ENCODE measurements around the gene PPP1R14C. TPM values are rescaled to one million over a fixed set of nuclear protein-coding genes. Genes with fewer than 3 reads are reported as not detected.

The PPP1R14C gene
- total RNA-seq, 1 donor from 2014 or later, result 61.3 TPM

DNA sequence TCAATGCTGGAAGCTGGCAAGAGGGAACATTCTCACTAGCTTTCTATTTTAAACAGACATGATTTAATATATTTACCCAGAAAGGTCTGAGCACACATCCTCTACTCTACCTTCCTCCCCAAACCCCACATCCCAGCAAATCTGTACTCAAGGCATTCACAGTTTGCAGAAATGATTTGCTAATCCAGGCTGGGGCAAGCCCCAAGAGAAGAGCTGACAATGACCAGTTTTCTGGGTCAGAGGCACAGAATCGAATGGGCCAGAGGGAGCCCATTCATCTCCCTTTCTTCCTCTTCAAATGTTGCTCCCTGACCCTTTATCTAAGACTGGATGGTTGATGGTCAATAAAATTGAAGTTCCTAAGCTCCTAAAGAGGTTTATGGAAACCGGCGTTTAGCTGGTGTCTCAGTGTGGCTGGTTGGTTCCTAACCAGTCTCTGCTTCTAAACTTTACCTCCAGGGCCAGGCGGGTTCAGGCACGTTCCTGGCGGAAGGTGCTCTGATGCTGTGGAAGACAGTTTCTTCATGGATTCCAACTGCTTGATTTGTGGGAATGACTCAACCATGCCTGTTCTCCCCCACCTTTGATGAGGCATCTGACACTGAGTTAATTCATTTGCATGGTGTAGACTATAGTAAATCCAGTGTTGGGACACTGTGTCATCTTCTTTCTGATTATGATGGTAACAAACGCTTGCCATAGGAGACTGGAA is 129.6 kb downstream of the PPP1R14C start:
- DNase-seq, result no peak

DNA sequence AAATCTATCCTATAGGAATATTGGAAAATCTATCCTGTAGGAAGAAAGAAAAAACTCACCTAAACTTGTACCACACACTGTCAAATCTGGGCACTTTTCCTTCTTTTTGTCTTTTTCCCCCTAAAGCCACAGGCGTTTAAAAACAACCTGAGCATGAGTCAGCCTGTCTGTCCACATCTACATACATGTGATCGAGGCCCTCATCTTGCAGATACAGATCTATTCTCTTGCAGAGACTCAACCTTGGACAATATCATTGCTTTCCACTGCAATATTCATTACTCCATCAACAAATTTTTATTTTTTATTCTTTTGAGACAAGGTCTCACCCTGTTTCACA is 130.1 kb downstream of the PPP1R14C start:
- DNase-seq, result no peak

DNA sequence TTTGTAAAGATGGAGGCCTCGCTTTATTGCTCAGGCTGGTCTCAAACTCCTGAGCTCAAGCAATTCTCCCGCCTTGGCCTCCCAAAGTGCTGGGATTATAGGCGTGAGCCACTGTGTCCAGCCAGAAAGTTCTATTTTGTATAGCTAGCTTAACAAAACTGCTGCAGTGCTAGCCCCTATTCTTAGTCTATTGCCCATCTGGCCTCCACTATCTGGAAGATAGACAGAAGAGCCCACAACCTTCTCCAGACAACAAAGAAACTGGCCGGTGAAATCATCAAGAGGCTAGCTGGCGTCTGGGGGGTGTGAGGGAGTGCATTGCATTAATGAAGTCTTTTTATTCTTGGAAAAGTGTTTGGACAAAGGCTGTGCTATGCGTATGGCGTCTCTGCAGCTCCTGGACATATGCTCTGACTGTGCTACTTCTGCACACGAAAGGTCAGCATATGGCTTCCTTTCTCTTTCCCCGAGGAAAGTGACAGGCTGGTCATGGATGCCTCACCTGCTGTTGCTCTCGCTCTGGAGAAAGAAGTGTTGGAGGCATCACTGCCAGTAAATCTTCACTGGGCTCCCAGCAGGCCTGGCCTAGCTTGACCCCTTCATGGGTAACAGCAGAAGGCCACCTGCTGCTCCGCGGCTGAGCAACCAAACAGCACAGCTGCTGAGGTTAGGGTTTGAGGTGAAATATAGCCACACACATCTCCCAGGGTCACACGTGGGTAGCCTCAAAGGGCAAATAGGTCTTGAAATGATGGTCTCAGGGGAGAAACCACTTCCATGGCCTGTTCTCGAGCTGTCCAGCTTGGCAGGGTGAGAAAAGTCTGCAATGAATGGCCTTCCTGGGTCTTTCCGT is 130.8 kb downstream of the PPP1R14C start:
- DNase-seq, result no peak

DNA sequence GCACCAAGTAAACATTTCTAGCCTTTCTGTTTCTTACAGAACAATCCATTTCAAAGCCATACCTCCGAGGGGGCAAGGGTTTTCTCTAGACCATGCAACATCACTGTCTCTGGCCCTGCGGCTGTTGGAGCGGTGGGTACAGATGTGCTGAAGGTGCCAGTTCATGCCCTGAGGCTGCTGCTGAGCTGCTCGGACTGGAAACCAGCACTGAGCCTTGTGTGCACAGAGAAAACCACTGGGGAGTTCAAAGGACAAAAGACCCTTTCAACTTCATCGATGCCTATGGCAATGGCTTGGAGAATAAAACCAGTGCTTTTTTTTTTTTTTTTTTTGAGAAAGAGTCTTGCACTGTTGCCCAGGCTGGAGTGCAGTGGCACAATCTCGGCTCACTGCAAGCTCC is 132.6 kb downstream of the PPP1R14C start:
- DNase-seq, result no peak

DNA sequence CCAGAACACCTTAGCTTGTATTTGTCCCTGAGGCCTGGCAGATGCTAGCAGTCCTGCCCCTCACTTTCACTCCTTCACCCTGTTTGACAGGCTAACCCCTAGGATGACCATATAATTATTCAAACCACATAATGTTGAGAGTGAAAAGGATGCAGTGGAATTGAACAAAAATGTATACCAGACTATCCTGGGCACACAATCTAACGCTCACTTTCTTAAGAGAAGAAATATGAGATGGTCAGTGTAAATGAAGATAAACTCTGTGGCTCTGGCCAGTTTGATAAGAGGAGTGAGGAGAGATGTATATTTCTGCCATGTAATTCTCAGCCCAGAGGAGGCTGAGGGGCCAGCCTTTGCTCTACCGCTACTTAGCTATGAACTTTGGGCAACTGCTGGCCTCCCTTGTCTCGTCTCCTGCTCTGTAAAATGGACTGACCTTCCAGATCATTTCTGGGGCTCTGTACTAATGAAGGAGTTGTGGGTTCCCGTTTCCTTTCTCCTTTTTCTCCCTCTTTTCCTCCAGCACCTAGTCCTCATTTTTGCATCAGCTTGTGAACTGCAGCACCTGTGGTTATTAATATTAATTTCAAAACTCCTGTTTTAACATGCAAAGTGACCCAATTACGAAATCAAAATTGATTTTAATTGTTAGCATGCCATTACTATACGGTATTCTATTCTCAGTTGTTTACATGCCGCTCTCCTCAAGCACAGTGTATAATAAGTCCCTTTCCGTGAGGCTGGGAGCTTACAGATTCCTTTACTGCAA is 133.5 kb downstream of the PPP1R14C start:
- no peak for DNase-seq

DNA sequence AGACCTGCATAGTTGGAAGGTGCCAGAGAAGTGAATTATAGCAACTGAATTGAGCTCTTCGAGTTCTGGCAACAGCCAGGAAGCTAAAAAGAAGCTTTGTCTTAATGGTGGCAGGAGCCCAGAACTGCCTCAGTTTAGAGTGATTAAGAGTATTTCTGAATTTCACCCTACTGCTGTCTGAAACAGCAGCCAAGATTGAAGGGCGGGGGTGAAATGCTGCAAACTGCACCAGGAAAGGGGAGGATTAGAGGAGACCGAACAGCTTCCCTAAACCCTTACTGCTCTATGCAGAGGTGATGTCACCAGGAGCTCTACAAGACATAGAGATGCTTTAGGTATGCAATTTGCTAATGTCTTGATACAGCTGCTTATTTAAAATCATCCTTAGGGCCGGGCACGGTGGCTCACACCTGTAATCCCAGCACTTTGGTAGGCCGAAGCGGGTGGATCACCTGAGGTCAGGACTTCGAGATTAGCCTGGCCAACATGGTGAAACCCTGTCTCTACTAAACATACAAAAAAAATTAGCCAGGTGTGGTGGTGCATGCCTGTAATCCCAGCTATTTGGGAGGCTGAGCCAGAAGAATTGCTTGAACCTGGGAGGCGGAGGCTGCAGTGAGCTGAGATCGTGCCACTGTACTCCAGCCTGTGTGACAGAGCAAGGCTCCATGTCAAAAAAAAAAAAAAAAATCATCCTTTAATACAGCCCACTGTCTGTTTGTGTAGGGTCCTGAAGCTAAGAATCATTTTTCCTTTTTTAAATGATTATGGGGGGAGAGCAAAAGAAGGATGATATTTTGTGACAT is 134.3 kb downstream of the PPP1R14C start:
- peak; percentile 17 for DNase-seq

DNA sequence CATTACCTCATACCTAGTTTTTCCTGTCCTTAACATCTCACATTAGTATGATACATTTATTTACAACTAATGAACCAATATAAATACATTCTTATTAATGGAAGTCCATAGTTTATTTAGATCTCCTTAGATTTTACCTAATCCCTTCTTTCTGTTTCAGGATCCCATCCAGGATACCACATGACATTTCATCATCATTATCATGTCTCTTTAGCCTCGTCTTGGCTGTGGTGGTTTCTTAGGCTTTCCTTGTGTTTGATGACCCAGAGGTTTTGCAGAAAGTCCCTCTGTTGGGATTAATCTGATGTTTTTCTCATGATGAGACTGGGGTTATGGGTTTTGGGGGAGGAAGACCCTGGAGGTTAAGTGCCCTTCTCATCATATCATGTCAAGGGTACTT is 136.7 kb downstream of the PPP1R14C start:
- DNase-seq, result no peak

DNA sequence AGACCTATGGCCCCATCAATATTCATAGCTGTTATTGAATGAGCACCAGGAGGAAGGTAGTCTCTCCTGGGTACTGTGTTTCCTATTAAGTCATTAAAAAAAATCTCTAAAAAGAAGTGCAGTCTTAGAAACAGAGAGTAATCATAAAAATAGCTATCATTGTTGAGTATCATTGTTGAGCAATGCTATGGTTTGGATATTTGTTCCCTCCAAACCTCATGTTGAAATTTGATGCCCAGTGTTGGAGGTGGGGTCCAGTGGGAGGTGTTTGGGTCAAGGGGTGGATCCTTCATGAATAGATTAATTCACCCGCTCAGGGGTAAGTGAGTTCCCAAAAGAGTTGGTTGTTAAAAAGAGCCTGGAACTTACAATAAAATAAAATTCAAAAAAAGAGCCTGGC is 137.9 kb downstream of the PPP1R14C start:
- DNase-seq, result no peak

DNA sequence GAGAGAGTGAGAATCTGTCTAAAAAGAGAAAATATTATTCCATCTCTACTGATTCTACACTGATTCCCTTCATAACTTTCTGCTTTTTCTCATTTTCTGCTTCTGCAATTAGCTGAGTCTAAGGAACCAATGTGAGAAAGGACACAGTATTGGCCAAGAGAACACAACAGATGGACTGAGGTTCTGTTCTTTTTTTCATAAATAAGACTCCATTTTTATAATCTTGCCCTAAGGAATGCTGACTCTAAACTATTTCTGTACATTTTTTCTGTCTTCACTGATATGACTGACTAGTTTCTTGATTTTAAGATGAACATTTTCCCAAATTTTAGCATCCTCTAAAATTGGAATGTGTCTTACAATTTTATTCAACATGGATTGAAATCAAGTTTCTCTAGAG is 138.9 kb downstream of the PPP1R14C start:
- no peak for DNase-seq

DNA sequence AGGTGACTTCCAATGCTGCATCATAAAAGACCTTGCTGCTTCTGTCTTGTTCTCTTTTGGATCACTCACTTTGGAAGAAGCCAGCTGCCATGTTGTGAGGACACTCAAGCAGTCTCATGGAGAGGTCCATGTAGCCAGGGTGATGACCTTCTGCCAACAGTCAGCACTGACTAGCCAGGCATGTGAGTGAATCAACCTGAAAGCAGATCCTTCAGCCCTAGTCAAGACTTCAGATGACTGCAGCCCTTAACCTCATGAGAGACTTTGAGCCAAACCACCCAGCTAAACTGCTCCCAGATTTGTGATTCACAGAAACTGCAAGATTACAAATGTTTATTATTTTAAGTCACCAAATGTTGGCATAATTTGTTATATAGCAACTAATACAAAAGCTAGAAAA is 140.0 kb downstream of the PPP1R14C start:
- DNase-seq, result no peak

DNA sequence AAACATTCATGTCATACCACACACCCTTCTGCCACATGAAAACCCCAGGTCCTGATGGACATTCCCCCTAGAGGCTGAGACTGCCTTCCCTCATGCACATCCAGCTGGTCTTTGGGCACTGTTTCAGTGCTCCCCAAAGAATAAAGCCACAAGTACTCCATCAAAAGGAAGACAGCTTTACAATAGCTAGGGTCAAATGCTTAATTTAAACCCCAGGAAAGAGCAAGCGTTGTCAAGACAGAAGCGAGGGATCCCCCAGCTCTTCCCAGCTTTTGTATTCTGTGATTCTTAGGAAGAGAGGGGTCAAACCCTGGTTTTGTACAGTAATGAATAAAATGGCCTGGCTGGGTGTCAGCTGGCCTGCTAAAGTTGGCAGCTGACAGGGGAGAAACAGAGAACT is 143.6 kb downstream of the PPP1R14C start:
- DNase-seq, result no peak

DNA sequence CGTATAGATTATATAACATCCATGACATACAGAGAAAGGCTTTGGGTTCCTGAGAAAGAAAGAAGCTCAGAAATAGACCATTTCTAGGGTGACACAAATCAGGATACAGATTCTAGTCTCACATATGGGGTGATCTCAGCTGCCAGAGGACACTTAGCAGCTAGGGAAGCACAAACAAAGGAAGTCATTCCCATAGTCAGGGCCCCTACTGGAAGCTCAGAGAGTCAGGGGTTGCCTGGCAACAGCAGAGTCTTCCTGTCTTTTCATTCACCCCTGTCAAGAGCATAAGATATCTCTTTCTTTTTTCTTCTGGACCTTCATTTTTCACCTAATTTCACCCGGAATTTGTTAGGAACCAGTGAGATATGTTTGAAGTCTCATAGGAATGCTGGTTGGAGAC is 144.1 kb downstream of the PPP1R14C start:
- no peak for DNase-seq

DNA sequence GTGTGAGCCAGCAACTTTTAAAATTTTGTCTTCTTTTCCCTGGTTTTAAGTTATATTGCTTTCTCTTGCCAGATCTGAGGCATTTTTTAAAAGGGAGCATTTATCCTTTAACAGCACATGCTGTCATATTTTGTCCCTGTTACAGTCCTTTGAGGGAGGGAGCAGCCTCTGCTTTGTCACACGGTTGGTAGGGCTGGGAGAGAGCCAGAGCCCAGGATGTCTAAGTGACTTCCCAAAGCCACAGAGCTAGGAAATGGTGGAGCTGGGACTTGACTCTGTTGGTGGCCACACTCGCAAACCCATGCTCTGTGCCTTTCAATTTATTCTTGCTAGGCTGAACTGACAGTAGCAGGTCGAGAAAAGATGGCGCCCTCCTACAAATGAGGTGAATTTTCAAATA is 145.6 kb downstream of the PPP1R14C start:
- peak; percentile 6 for DNase-seq

DNA sequence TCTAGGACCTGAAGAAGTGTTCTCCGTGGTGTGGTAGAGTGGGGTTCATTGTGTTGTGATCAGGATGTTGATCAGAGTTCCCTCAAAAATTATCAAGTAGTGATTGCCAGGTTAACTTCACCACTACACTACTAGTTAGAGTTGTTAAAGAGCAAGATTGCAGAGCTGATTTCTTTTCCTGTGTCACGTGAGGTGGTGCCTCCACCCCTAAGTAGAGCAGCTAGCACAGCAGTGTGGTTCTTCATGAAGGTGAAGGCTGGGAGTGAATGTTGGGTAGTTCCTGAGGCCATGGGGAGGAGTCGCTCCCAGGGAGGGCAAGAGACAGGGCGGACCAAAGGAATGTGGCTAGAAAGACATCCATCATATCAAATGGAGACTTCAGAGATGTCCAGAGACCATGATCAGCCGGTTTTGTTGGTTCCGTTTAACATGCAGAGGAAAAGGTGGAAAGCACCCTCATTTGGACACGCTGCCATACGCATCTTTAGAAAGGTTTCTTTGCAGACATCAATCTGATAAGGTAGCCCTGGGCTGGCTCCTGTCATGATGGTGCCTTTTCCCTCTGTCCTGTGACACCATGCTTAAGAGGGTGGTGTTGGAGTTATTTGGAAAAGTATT is 146.7 kb downstream of the PPP1R14C start:
- DNase-seq, result no peak

DNA sequence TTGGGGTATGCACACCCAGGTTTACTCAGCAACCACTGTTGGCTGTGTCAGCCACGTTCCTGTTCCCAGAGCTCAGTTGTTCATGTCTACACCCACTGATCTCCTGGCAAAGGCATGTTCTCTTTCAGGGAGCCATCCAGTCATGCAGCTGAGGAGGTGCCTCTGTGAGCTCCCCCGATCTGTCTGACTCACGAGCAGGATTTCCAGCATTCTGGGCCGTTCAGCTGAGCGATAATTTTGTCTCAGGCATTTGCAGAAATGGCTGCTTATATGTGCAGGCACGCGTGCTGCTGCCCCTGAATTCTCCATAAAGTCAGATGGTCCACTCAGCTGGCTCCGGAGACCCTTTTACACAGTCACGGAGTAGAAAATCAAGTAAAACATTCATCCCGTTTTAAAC is 147.6 kb downstream of the PPP1R14C start:
- peak; percentile 79 for DNase-seq

DNA sequence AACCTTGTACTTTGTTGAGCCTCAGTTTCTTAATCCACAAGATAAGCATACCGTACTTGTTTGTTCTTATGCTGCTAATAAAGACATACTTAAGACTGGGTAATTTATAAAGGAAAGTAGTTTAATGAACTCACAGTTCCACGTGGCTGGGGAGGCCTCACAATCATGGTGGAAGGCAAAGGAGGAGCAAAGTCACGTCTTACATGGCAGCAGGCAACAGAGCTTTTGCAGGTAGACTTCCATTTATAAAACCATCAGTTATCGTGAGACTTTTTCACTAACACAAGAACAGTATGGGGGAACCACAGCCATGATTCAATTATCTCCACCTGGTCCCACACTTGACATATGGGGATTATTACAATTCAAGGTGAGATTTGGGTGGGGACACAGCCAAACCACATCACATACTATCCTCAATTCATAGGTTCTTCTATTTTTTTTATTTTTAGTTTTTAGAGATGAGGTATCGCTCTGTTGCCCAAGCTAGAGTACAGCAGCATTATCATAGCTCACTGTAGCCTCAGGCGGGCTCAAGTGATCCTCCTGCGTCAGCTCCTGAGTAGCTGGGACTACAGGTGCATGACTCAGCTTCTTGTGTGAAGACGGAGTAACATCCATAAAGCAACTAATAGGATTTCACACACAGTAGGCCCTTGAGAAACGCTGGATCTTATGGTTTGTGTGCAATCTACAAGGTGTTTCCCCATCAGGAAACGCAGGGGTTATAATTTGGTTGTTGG is 149.3 kb downstream of the PPP1R14C start:
- no peak for DNase-seq

DNA sequence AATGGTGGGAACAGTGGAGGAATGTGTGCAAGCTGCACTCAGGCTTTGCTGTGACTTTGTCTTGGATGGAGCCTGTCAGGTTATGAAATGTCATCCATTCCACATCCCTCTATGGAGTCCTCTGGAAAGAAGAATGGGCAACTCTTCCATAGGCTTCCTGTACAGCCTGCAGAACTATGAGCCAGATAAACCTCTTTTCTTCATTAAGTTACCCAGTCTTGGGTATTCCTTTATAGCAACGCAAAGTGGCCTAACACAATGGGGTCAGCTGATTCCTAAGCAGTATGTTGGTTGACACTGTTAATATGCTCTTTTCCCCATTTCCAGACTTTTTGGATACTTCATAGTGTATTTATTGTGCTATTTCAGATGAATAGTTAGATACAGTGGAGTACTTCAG is 150.2 kb downstream of the PPP1R14C start:
- no peak for DNase-seq

DNA sequence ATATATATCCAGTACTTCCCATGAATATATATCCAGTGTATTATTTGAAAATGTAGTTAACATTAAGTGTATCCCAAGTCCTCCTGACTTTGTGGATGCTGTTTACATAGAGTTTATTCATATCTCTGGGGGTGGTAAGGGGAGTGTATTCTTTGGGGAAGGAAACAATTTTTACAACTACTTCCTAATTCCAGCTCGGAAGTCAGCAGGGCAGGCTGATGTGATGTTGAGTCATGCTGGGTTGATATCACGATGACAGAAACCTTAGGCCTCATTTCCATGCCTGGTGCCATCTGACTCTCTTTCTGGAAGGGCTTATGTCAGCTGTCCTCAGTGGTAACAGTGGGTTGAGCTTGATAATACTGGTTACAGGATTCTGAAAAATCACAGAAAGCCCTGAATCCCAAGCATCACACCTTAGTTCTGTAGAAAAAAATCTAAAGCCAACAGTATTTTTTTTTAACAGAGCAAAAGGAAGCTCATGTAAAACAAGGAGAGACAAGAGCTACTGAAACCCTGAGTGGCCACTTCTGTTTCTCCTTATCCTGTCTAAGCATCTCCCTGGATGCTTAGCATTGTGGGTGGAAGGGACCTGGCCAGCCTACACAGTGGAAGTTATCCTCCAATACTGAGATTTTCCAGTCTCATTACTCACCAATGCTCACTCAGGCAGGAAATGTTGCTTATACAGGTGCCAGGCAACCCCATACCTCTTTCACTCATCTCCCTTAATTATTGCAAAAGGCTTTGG is 150.8 kb downstream of the PPP1R14C start:
- DNase-seq, result no peak

DNA sequence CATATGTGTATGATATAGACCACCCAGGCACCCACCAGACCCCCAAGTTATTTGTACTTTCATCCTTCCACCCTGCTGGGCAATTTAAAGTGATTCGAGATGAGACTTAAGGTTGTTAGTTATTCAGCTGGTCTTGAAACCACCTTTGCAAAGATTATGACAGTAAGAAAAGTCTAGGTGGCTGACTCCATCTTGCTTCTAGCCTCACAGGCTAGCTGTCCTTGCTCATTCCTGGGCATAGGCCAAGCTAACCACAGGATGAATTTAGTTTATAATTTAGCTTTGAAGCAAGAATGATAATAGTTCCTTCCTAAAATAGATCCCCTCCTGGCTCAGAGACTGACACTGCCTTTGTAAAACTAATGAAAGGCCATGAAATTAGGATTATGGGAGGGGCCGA is 154.0 kb downstream of the PPP1R14C start:
- DNase-seq, result no peak

DNA sequence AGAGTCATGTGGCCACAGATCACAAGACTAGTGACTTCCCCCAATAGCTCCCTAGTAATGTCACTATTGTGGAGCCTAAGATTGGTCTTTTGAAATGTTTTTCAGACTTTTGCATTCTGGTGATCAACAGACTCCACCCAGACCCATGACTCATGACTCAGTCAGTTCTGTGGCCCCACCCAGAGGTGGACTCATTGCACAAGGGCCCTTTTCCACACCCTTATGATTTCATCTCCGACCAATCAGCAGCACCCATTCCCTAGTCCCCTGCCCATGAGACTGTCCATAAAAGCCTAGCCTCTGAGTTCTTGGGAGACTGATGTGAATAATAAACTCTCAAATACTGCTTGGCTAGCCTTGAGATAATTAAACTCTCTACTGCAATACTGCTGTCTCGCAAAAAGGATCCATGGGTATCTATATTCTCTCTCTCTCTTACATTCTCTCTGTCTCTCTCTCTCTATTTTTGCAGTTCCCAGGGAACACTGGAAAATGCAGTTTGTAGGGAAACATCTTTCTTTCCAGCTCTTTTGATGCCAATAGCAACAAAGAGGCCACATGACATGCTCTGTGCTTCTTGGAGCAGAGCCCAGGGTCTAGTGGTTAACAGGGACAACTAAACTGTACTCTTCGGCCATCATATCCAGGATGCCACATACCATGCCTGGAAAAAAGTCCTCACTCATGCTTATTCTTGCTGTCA is 154.6 kb downstream of the PPP1R14C start:
- DNase-seq, result no peak

All from occipital lobe (tissue), 2 donors.